ENCODE results near the gene C11orf58.

C11orf58 gene

GRCh38 chr11:16749092-16749491 is 10.6 kb downstream of the C11orf58 start:
- no peak overlapping the region for H3K27ac ChIP-seq
- no peak for DNase-seq (ENCODE audit: low spot score)
- no peak overlapping the region for H3K4me3 ChIP-seq
- no peak for TF ChIP-seq CTCF (IDR thresholded peaks at IDR 0.05)

GRCh38 chr11:16749666-16750065 is 11.2 kb downstream of the C11orf58 start:
- Histone ChIP-seq H3K27ac (no peak overlapping the region), H3K4me3 (no peak overlapping the region)
- DNase-seq (ENCODE audit: low spot score): no peak
- TF ChIP-seq CTCF (IDR thresholded peaks at IDR 0.05): no peak

DNA sequence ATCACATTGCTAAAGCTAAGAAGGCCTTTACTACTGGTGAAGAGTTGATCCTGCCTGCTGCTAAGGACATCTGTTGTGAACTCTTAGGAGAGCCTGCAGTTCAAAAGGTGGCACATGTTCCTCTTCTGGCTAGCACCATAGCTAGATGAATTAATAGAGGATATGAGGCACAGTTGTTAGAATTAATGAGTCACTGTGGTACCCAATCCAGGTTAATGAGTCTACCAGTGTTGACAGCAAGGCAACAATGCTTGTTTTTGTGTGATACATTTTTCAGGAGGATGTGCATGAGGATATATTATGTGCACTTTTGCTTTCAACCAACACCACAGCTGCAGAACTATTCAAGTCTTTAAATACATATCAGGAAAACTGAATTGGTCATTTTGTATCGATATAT is 12.0 kb downstream of the C11orf58 start:
- no peak overlapping the region for H3K27ac ChIP-seq
- DNase-seq (ENCODE audit: low spot score): no peak
- no peak for TF ChIP-seq CTCF (IDR thresholded peaks at IDR 0.05)
- no peak overlapping the region for H3K4me3 ChIP-seq

DNA sequence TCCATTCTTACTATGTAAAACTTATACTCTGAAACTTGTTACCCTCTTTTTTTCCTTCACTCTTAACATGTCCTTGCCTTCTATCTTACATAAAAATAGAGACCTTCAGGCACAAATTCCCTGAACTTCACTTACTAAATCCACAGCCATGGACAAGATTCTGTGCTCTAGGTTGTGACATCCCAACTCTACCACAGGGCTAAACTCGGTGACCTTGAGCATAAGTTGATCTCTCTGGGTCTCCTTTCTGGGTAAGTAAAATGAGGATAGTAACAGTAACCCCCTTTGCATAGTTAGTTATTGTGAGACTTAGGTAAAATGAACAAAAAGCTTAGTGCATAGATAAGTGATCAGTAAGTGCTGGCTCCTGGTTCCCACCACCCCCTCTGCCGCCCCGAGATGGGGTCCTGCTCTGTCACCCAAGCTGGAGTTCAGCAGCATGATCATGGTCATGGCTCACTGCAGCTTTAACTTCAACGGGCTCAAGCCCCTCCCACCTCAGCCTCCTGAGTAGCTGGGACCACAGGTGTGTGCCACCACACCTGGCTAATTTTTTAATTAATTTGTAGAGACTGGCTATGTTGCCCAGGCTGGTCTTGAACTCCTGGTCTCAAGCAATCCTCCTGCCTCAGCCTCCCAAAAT is 20.1 kb downstream of the C11orf58 start:
- DNase-seq (ENCODE audit: low spot score): no peak
- TF ChIP-seq CTCF (IDR thresholded peaks at IDR 0.05): no peak
- Histone ChIP-seq H3K27ac (no peak overlapping the region), H3K4me3 (no peak overlapping the region)

- Histone ChIP-seq H3K4me3 (no peak overlapping the region), H3K27ac (no peak overlapping the region)
- TF ChIP-seq CTCF (IDR thresholded peaks at IDR 0.05): no peak
- DNase-seq (ENCODE audit: low spot score): no peak
Measured at GRCh38 chr11:16759857-16760508, 21.5 kb downstream of the C11orf58 start.

- Histone ChIP-seq H3K27ac (no peak overlapping the region), H3K4me3 (no peak overlapping the region)
- no peak for DNase-seq (ENCODE audit: low spot score)
- TF ChIP-seq CTCF (IDR thresholded peaks at IDR 0.05): no peak
Measured at GRCh38 chr11:16763746-16764145, 25.3 kb downstream of the C11orf58 start.

- DNase-seq (ENCODE audit: low spot score): no peak
- TF ChIP-seq CTCF (IDR thresholded peaks at IDR 0.05): no peak
- H3K27ac ChIP-seq: no peak overlapping the region
- H3K4me3 ChIP-seq: no peak overlapping the region
Measured at GRCh38 chr11:16764888-16765287, 26.4 kb downstream of the C11orf58 start.

Data from coronary artery (tissue), 2 donors.